Smooth muscle cell (in vitro differentiated cells): ENCODE results near the gene RALGPS1. TPM values are rescaled to one million over a fixed set of nuclear protein-coding genes. Genes with fewer than 3 reads are reported as not detected.

Experiments
- DNase-seq: peaks from one replicate; lab custom pipeline; 2025; ENCODE audit not compliant: unreplicated experiment; lab: John Stamatoyannopoulos, UW
- H2AFZ ChIP-seq: fragments of 200-600 bp; sonication (generic); 2 replicates; pipeline ENCODE4 v1.6.0; 2016; ENCODE audit warnings: antibody characterized with exemption, low read depth, mild to moderate bottlenecking
- H3F3A ChIP-seq: fragments of 200-600 bp; sonication (generic); 2 replicates; pipeline ENCODE4 v1.6.0; 2017; ENCODE audit warnings: antibody characterized with exemption, low read depth
- H3K27ac ChIP-seq: fragments of 200-600 bp; sonication (generic); 2 replicates; pipeline ENCODE4 v1.5.1; 2016; ENCODE audit warnings: low read depth, mild to moderate bottlenecking
- H3K27me3 ChIP-seq: fragments of 200-600 bp; sonication (generic); 2 replicates; pipeline ENCODE4 v1.6.1; 2016; ENCODE audit warnings: low read depth, mild to moderate bottlenecking
- H3K36me3 ChIP-seq: fragments of 200-600 bp; sonication (generic); 2 replicates; pipeline ENCODE4 v1.5.1; 2016; ENCODE audit warnings: low read depth
- H3K4me1 ChIP-seq: fragments of 200-600 bp; sonication (generic); 2 replicates; pipeline ENCODE4 v1.5.1; 2016; ENCODE audit warnings: low read depth
- H3K4me2 ChIP-seq: fragments of 200-600 bp; sonication (generic); 2 replicates; pipeline ENCODE4 v1.6.0; 2016; ENCODE audit warnings: mild to moderate bottlenecking
- H3K4me3 ChIP-seq: fragments of 200-600 bp; sonication (generic); 2 replicates; pipeline ENCODE4 v1.5.1; 2016; ENCODE audit warnings: mild to moderate bottlenecking
- H3K79me2 ChIP-seq: fragments of 200-600 bp; sonication (generic); 2 replicates; pipeline ENCODE4 v1.6.0; 2016; ENCODE audit warnings: low read depth, mild to moderate bottlenecking
- H3K9ac ChIP-seq: fragments of 200-600 bp; sonication (generic); 2 replicates; pipeline ENCODE4 v1.6.0; 2016; ENCODE audit warnings: low read depth
- H3K9me3 ChIP-seq: fragments of 200-600 bp; sonication (generic); replicated peaks from 2 replicates; pipeline ENCODE4 v1.5.1; 2016; ENCODE audit warnings: low read depth
- H4K20me1 ChIP-seq: fragments of 200-600 bp; sonication (generic); 2 replicates; pipeline ENCODE4 v1.6.0; 2016; ENCODE audit warnings: low read depth
- WGBS: methylation state at CpG from one replicate; pipeline ENCODE4 v1.1.7; 2016; ENCODE audit warnings: low lambda C conversion rate; 5-methylcytosine and 5-hydroxymethylcytosine counted together
- polyA plus RNA-seq: library from polyadenylated mRNA; unstranded; fragments of >200 nt; fragmentation: Nextera tagmentation; extraction: Ambion mirVana; gene quantifications from 2 replicates; pipeline ENCODE4 v1.2.1, GENCODE V29; 2016
- total RNA-seq: library from RNA; depleted of rRNA; stranded (reverse); fragments of >200 nt; gene quantifications from 2 replicates; pipeline ENCODE4 v1.2.3, GENCODE V29; 2014
- TF ChIP-seq, protein P1 (sequence below): fragments of 200-600 bp; sonication (generic); IDR thresholded peaks from 2 replicates; pipeline ENCODE4 v1.5.1; 2017; ENCODE audit warnings: borderline replicate concordance, mild to moderate bottlenecking, antibody characterized with exemption; ENCODE audit not compliant: insufficient read depth, poor library complexity, severe bottlenecking

Gene RALGPS1
- total and polyA plus RNA-seq, 2 experiments from 2014 or later: 2.1 to 4.0 TPM

DNA sequence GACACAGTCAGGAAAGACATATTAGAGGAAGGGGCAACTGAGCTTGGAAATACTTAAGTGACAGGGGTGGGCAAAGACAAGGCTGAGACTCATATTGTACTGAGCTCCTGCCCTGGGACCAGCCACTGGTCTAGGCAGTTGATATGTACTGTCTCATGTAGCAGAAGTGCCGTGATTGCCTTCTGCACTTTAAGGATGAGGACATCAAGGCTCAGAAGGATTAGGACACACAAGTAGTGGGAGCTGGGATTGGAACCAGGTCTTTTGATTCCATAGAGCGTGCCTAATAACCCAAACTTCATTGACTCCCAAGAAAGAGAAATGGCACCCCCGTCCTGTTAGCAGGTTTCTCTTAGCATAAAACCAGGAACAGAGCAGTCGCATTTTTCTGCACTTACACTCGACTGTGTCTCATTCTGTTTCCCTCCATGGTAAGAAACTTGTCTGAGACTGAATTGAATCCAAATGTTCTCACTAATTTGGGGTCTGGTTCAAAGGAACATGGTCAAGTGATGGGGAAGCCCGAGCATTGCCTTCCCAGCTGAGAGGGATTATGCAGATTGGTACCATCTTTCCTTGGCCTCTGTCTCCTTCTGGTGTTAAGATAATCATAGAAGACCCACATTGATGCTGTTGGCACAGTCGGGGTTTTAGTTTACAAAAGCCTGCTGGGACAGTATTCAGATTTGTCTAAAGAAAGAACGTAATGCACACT is 137.5 kb downstream of the RALGPS1 start:
- no peak overlapping the region for H3K4me3 ChIP-seq
- no peak for DNase-seq
- H3K36me3 ChIP-seq: no peaks in the 10 kb centered on the region
- WGBS: 76% methylated on average over 8 of the region's 8 CpGs
- no peak overlapping the region for H3K27ac ChIP-seq
- no peak overlapping the region for H3K9ac ChIP-seq
- no peaks in the 10 kb centered on the region for H3K9me3 ChIP-seq
- peaks cover 5% of the 10 kb centered on the region for H3F3A ChIP-seq
- H2AFZ ChIP-seq: no peak overlapping the region
- H3K4me2 ChIP-seq: no peak overlapping the region
- H3K4me1 ChIP-seq: no peaks in the 10 kb centered on the region
- no peaks in the 10 kb centered on the region for H4K20me1 ChIP-seq
- H3K27me3 ChIP-seq: no peaks in the 10 kb centered on the region
- H3K79me2 ChIP-seq: no peaks in the 10 kb centered on the region
- TF ChIP-seq, protein P1, sequence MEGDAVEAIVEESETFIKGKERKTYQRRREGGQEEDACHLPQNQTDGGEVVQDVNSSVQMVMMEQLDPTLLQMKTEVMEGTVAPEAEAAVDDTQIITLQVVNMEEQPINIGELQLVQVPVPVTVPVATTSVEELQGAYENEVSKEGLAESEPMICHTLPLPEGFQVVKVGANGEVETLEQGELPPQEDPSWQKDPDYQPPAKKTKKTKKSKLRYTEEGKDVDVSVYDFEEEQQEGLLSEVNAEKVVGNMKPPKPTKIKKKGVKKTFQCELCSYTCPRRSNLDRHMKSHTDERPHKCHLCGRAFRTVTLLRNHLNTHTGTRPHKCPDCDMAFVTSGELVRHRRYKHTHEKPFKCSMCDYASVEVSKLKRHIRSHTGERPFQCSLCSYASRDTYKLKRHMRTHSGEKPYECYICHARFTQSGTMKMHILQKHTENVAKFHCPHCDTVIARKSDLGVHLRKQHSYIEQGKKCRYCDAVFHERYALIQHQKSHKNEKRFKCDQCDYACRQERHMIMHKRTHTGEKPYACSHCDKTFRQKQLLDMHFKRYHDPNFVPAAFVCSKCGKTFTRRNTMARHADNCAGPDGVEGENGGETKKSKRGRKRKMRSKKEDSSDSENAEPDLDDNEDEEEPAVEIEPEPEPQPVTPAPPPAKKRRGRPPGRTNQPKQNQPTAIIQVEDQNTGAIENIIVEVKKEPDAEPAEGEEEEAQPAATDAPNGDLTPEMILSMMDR: no peak

DNA sequence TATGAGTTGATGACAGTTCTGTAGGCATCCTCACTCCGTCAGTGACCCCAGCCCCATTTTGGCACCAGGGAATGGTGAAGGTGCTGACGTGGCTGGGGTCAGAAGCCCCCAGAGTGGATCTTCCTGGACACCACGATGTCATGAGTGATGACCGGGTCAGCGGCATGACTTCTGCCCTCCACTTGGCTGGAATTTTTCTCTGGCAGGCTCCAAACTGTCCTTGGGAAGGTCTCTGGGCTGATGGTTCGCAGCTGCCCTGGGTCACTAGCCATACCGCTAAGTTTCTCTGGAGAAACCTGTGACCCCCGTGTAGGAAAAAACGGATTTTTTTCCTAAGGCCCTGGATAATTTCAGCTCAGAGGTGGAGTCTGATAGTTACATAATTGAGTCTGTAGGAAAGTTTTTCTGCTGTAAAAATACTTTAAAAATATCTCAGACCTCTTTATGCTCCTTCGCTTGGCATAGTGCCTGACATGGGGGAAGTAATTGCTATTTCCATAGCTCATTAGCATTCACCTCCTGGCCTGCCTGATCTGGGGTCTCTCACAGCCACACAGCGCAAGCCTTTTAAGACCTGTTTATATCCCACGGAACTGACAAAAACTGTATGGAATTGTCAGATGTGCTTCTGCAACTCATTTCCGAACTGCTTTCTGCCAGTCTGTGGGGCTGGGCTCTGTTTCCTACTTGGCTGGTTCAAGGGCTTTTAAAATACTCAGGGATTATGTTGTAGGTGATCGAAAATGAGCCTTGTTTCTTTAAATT is 138.7 kb downstream of the RALGPS1 start:
- H3K27ac ChIP-seq: no peak overlapping the region
- no peak overlapping the region for H3K4me3 ChIP-seq
- TF ChIP-seq, protein P1: no peak
- peaks cover 5% of the 10 kb centered on the region for H3F3A ChIP-seq
- no peak for DNase-seq
- no peak overlapping the region for H2AFZ ChIP-seq
- no peaks in the 10 kb centered on the region for H3K9me3 ChIP-seq
- no peaks in the 10 kb centered on the region for H3K4me1 ChIP-seq
- H3K4me2 ChIP-seq: no peak overlapping the region
- no peaks in the 10 kb centered on the region for H3K27me3 ChIP-seq
- H3K79me2 ChIP-seq: no peaks in the 10 kb centered on the region
- WGBS: 85% methylated on average over 14 of the region's 14 CpGs
- no peaks in the 10 kb centered on the region for H4K20me1 ChIP-seq
- no peak overlapping the region for H3K9ac ChIP-seq
- H3K36me3 ChIP-seq: no peaks in the 10 kb centered on the region

DNA sequence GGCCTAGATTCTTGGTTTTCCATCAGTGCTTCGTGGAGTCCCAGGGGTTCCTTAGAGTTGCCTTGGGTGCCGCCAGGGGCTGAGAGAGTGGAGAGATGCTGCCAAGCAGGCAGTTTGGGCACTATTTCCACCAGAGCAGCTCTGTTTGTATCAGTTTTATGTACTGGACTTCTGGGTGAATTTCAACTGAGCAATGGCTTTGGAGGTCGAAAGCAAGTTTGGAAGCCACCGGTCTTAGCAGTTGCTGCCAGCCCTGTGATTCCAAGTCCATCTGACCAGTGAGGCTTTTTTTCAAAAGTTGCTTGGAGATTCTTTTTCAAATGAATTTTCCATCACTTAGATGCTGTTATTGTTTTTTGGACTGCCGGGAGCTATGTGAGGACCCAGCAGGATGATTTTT is 139.4 kb downstream of the RALGPS1 start:
- WGBS: 90% methylated on average over 5 of the region's 5 CpGs
- DNase-seq: no peak

More for the DNA sequence above, 139.4 kb downstream of the RALGPS1 start:
- TF ChIP-seq, protein P1: no peak
- Histone ChIP-seq H2AFZ (no peak overlapping the region), H3K9ac (no peak overlapping the region), H3K4me3 (no peak overlapping the region), H3K4me2 (no peak overlapping the region), H3K27me3 (no peaks in the 10 kb centered on the region), H4K20me1 (no peaks in the 10 kb centered on the region), H3K79me2 (no peaks in the 10 kb centered on the region), H3K36me3 (no peaks in the 10 kb centered on the region), H3K27ac (no peak overlapping the region), H3K4me1 (no peaks in the 10 kb centered on the region), H3K9me3 (no peaks in the 10 kb centered on the region), H3F3A (peaks cover 5% of the 10 kb centered on the region)
